Measurements from ENCODE around the gene BRPF1.

BRPF1 gene

GRCh38 chr3:9731206-9732079 is at the start of gene BRPF1:
TSS of gene BRPF1 (plus strand) at chr3:9731735. CDS start at chr3:9734141, 2,406 bp downstream.
- peak within 1 kb of the TSS; percentile 85 for H3K27ac ChIP-seq
- no peak for TF ChIP-seq CTCF (IDR thresholded peaks at IDR 0.05)

GRCh38 chr3:9682096-9682495 is 49.4 kb upstream of the BRPF1 start:
- no peak overlapping the region for H3K27ac ChIP-seq
- TF ChIP-seq CTCF (IDR thresholded peaks at IDR 0.05): no peak
- TF ChIP-seq ZFX (IDR thresholded peaks at IDR 0.05; ENCODE audit: borderline replicate concordance): no peak

GRCh38 chr3:9683426-9683825 is 48.1 kb upstream of the BRPF1 start:
- H3K27ac ChIP-seq: no peak overlapping the region
- TF ChIP-seq CTCF (IDR thresholded peaks at IDR 0.05): no peak
- no peak for TF ChIP-seq ZFX (IDR thresholded peaks at IDR 0.05; ENCODE audit: borderline replicate concordance)

- TF ChIP-seq ZFX (IDR thresholded peaks at IDR 0.05; ENCODE audit: borderline replicate concordance): no peak
- H3K27ac ChIP-seq: no peak overlapping the region
Measured at GRCh38 chr3:9685216-9686049, 46.1 kb upstream of the BRPF1 start.

GRCh38 chr3:9686050-9686550 is 45.4 kb upstream of the BRPF1 start:
- H3K27ac ChIP-seq: no peak overlapping the region
- TF ChIP-seq ZFX (IDR thresholded peaks at IDR 0.05; ENCODE audit: borderline replicate concordance): no peak
- no peak for TF ChIP-seq CTCF (IDR thresholded peaks at IDR 0.05)

- no peak for TF ChIP-seq ZFX (IDR thresholded peaks at IDR 0.05; ENCODE audit: borderline replicate concordance)
- no peak for TF ChIP-seq CTCF (IDR thresholded peaks at IDR 0.05)
Measured at GRCh38 chr3:9686703-9687102, 44.8 kb upstream of the BRPF1 start.

GRCh38 chr3:9687514-9687913 is 44.0 kb upstream of the BRPF1 start:
- H3K27ac ChIP-seq: no peak overlapping the region
- TF ChIP-seq CTCF (IDR thresholded peaks at IDR 0.05) (no peak), ZFX (IDR thresholded peaks at IDR 0.05; ENCODE audit: borderline replicate concordance) (no peak)

More at GRCh38 chr3:9686703-9687102, 44.8 kb upstream of the BRPF1 start:
- H3K27ac ChIP-seq: no peak overlapping the region

All from 22Rv1 (cell line).